ENCODE results near the gene TAF11L4. TPM values are rescaled to one million over a fixed set of nuclear protein-coding genes. Genes with fewer than 3 reads are reported as not detected.
"Not testable (repeated sequence)": the region's sequence is repeated elsewhere in the genome, so short reads cannot be mapped to it uniquely, and the experiment has no call there.

The TAF11L4 gene
- total and polyA plus RNA-seq, 5 donors from 2014 or later, result not detected

GRCh38 chr5:17524935-17525334 is 3.3 kb downstream of the TAF11L4 start, which contains the start of gene TAF11L5:
TAF11L5 (plus strand) TSS chr5:17525235.
- ATAC-seq (ENCODE audit: low read depth in 2 of 2), result not testable (repeated sequence)

GRCh38 chr5:17526504-17526903 is 4.9 kb downstream of the TAF11L4 start:
- H3K27ac ChIP-seq (ENCODE audit: insufficient read depth, low read length, poor library complexity, severe bottlenecking); ATAC-seq (ENCODE audit: low read depth in 2 of 2); H3K4me3 ChIP-seq (ENCODE audit: low read depth, low read length); H3K4me1 ChIP-seq (ENCODE audit: control insufficient read depth, insufficient read depth, low read length, poor library complexity, severe bottlenecking); H3K27me3 Mint-ChIP-seq; H3K27me3 ChIP-seq (ENCODE audit: control insufficient read depth, insufficient read depth, low read length); H3K9me3 ChIP-seq (ENCODE audit: control insufficient read depth in 2 of 2, low read length in 2 of 2); H3K4me1 Mint-ChIP-seq; H3K4me3 Mint-ChIP-seq; H3K36me3 ChIP-seq (ENCODE audit: control insufficient read depth, insufficient read depth, low read length); H3K27ac Mint-ChIP-seq; H3K9me3 Mint-ChIP-seq; H3K36me3 Mint-ChIP-seq: not testable (repeated sequence)
- DNase-seq, result peak in 1 of 3 donors; percentile 1

More at GRCh38 chr5:17524935-17525334, 3.3 kb downstream of the TAF11L4 start, which contains the start of gene TAF11L5:
- H3K4me3 ChIP-seq (ENCODE audit: low read depth, low read length); H3K36me3 ChIP-seq (ENCODE audit: control insufficient read depth, insufficient read depth, low read length); H3K27me3 Mint-ChIP-seq; H3K27ac ChIP-seq (ENCODE audit: insufficient read depth, low read length, poor library complexity, severe bottlenecking); H3K4me1 ChIP-seq (ENCODE audit: control insufficient read depth, insufficient read depth, low read length, poor library complexity, severe bottlenecking); H3K4me1 Mint-ChIP-seq; H3K36me3 Mint-ChIP-seq; H3K27me3 ChIP-seq (ENCODE audit: control insufficient read depth, insufficient read depth, low read length); H3K4me3 Mint-ChIP-seq; H3K9me3 Mint-ChIP-seq; H3K9me3 ChIP-seq (ENCODE audit: control insufficient read depth in 2 of 2, low read length in 2 of 2); H3K27ac Mint-ChIP-seq; DNase-seq: not testable (repeated sequence)

- H3K27ac Mint-ChIP-seq; H3K27ac ChIP-seq (ENCODE audit: insufficient read depth, low read length, poor library complexity, severe bottlenecking); H3K27me3 Mint-ChIP-seq; ATAC-seq (ENCODE audit: low read depth in 2 of 2); H3K4me1 Mint-ChIP-seq; DNase-seq; H3K9me3 Mint-ChIP-seq; H3K4me3 ChIP-seq (ENCODE audit: low read depth, low read length); H3K36me3 Mint-ChIP-seq; H3K36me3 ChIP-seq (ENCODE audit: control insufficient read depth, insufficient read depth, low read length); H3K4me1 ChIP-seq (ENCODE audit: control insufficient read depth, insufficient read depth, low read length, poor library complexity, severe bottlenecking); H3K27me3 ChIP-seq (ENCODE audit: control insufficient read depth, insufficient read depth, low read length); H3K9me3 ChIP-seq (ENCODE audit: control insufficient read depth in 2 of 2, low read length in 2 of 2); H3K4me3 Mint-ChIP-seq: not testable (repeated sequence)
Measured at GRCh38 chr5:17528369-17528768, 6.8 kb downstream of the TAF11L4 start, which contains the start of gene TAF11L6. TAF11L6 (plus strand) TSS chr5:17528669.

Other genes starting within 250 kb of the TAF11L4 start
- not detected for gene TAF11L2, start 23.6 kb upstream of the TAF11L4 start, total RNA-seq
- gene TAF11L2, start 23.6 kb upstream of the TAF11L4 start, polyA plus RNA-seq, result not detected
- not detected for gene TAF11L3, start 3.4 kb upstream of the TAF11L4 start, total RNA-seq
- gene TAF11L3, start 3.4 kb upstream of the TAF11L4 start, polyA plus RNA-seq, result not detected
- not detected for gene TAF11L5, start 3.4 kb downstream of the TAF11L4 start, total RNA-seq
- gene TAF11L5, start 3.4 kb downstream of the TAF11L4 start, polyA plus RNA-seq, result not detected
- not detected for gene TAF11L6, start 6.9 kb downstream of the TAF11L4 start, total RNA-seq
- gene TAF11L6, start 6.9 kb downstream of the TAF11L4 start, polyA plus RNA-seq, result not detected
- not detected for gene TAF11L7, start 64.0 kb downstream of the TAF11L4 start, total RNA-seq
- gene TAF11L7, start 64.0 kb downstream of the TAF11L4 start, polyA plus RNA-seq, result not detected
- gene TAF11L8, start 69.2 kb downstream of the TAF11L4 start, total RNA-seq, result not detected
- not detected for gene TAF11L8, start 69.2 kb downstream of the TAF11L4 start, polyA plus RNA-seq
- gene TAF11L9, start 72.6 kb downstream of the TAF11L4 start, total RNA-seq, result not detected
- not detected for gene TAF11L9, start 72.6 kb downstream of the TAF11L4 start, polyA plus RNA-seq
- not detected for gene TAF11L10, start 76.0 kb downstream of the TAF11L4 start, total RNA-seq
- gene TAF11L10, start 76.0 kb downstream of the TAF11L4 start, polyA plus RNA-seq, result not detected
- gene TAF11L11, start 82.4 kb downstream of the TAF11L4 start, total RNA-seq, result not detected
- not detected for gene TAF11L11, start 82.4 kb downstream of the TAF11L4 start, polyA plus RNA-seq
- not detected for gene TAF11L12, start 88.6 kb downstream of the TAF11L4 start, total RNA-seq
- gene TAF11L12, start 88.6 kb downstream of the TAF11L4 start, polyA plus RNA-seq, result not detected
- gene TAF11L13, start 110.3 kb downstream of the TAF11L4 start, total RNA-seq, result not detected
- gene TAF11L13, start 110.3 kb downstream of the TAF11L4 start, polyA plus RNA-seq, result not detected
- gene TAF11L14, start 112.7 kb downstream of the TAF11L4 start, total RNA-seq, result not detected
- not detected for gene TAF11L14, start 112.7 kb downstream of the TAF11L4 start, polyA plus RNA-seq